ENCODE data around the gene RBM43.

DNA sequence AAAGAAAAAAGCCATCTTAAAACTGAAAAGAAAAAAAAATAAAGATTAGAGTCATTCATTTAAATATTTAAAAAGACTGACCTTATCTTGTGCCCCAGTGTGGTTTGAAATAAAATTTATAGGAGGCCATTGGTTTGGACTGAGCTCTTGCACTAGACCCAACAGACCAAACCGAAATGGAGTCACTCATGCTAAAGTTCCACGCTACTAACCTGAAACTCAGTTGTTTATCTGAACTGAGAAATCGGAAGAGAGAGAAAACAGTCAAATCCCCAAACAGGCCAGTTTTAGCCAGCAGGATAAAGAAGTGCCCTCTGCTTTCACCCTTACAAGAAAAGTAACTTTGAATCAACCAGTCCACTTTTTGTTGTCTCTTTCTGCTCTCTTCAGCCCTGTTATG, 18.2 kb downstream of the RBM43 start:
- TF ChIP-seq POLR2A (IDR thresholded peaks at IDR 0.05), result no peak
- TF ChIP-seq, protein P1, sequence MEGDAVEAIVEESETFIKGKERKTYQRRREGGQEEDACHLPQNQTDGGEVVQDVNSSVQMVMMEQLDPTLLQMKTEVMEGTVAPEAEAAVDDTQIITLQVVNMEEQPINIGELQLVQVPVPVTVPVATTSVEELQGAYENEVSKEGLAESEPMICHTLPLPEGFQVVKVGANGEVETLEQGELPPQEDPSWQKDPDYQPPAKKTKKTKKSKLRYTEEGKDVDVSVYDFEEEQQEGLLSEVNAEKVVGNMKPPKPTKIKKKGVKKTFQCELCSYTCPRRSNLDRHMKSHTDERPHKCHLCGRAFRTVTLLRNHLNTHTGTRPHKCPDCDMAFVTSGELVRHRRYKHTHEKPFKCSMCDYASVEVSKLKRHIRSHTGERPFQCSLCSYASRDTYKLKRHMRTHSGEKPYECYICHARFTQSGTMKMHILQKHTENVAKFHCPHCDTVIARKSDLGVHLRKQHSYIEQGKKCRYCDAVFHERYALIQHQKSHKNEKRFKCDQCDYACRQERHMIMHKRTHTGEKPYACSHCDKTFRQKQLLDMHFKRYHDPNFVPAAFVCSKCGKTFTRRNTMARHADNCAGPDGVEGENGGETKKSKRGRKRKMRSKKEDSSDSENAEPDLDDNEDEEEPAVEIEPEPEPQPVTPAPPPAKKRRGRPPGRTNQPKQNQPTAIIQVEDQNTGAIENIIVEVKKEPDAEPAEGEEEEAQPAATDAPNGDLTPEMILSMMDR (IDR thresholded peaks at IDR 0.05), result no peak
